ENCODE data around the gene OSBP2. TPM values are rescaled to one million over a fixed set of nuclear protein-coding genes. Genes with fewer than 3 reads are reported as not detected.

The OSBP2 gene
- total and polyA plus RNA-seq, 2 experiments from 2014 or later: 2.1 to 2.9 TPM

DNA sequence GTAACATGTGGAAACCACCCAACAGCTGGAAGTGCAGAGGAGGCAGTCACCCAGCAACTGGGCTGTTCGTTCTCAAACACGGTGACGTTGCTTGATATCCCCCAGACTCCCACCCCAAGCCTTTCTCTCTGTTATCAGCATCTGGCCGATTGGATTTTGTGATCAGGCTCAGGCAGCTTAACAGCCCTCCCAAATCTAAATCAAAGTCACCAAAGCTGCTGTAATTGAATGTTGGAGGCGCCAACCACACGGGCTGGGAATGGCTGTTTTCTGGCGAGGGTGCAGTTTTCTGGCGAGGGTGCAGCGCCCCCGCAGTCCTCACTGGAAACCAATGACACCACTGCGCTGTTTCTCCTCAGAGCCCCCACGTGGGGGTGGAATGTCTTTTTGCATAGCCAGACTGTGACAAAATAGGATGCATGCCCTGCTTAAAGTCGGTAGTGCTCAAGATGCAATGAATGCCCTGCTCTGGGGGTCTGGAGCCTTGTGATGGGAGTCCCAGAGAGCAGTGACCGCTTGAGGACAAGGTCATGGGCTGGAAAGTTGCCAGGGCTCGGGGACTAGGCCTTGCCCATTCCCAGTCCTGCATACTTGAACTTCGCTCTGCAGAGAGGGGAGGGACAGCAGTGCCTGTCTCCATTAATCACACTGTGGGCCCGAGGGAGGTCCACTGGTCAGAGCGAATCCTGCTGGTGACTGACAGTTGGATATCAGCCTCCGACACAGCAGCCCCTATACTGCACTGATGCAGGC lies 168.6 kb downstream of the OSBP2 start:
- Histone ChIP-seq H3K4me2 (no peak overlapping the region; the same call in 1 of the 2 replicates), H3F3A (replicated peaks; ENCODE audit: low read depth) (no peaks in the 10 kb centered on the region), H3K9me2 (ENCODE audit: insufficient read depth) (no peaks in the 10 kb centered on the region), H3K36me3 (ENCODE audit: insufficient read depth) (no peaks in the 10 kb centered on the region), H3K27ac (ENCODE audit: low read depth) (no peak overlapping the region), H3K79me2 (replicated peaks; ENCODE audit: insufficient read depth) (no peaks in the 10 kb centered on the region), H3K4me3 (no peak overlapping the region), H4K20me1 (replicated peaks; ENCODE audit: insufficient read depth) (no peaks in the 10 kb centered on the region), H3K27me3 (ENCODE audit: insufficient read depth) (no peaks in the 10 kb centered on the region), H2AFZ (peak overlapping the region; percentile 53; the same call in 1 of the 2 replicates), H3K4me1 (ENCODE audit: insufficient read depth) (0 out of 2 replicates have a peak, but pooled peaks cover 3% of the 10 kb centered on the region)
- H3K36me3 Mint-ChIP-seq (ENCODE audit: low read depth): no peaks in the 10 kb centered on the region
- DNase-seq (ENCODE audit: low spot score) (peak; percentile 62), ATAC-seq (peak; percentile 72)
- no peak overlapping the region for H3K27ac Mint-ChIP-seq
- peaks cover 4% of the 10 kb centered on the region for H3K27me3 Mint-ChIP-seq (ENCODE audit: insufficient read depth, low read depth, poor library complexity)
- H3K4me3 Mint-ChIP-seq: no peak overlapping the region
- peaks cover 2% of the 10 kb centered on the region; the same call in 1 of the 3 replicates for H3K4me1 Mint-ChIP-seq
- H3K9me3 Mint-ChIP-seq: no peaks in the 10 kb centered on the region
- no peak for TF ChIP-seq JUNB (IDR thresholded peaks at IDR 0.05; ENCODE audit: unreplicated experiment)
- TF ChIP-seq, protein P1, sequence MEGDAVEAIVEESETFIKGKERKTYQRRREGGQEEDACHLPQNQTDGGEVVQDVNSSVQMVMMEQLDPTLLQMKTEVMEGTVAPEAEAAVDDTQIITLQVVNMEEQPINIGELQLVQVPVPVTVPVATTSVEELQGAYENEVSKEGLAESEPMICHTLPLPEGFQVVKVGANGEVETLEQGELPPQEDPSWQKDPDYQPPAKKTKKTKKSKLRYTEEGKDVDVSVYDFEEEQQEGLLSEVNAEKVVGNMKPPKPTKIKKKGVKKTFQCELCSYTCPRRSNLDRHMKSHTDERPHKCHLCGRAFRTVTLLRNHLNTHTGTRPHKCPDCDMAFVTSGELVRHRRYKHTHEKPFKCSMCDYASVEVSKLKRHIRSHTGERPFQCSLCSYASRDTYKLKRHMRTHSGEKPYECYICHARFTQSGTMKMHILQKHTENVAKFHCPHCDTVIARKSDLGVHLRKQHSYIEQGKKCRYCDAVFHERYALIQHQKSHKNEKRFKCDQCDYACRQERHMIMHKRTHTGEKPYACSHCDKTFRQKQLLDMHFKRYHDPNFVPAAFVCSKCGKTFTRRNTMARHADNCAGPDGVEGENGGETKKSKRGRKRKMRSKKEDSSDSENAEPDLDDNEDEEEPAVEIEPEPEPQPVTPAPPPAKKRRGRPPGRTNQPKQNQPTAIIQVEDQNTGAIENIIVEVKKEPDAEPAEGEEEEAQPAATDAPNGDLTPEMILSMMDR (conservative IDR thresholded peaks at IDR 0.05; ENCODE audit: low read depth in 2 of 2): peak; percentile 45 to 54

DNA sequence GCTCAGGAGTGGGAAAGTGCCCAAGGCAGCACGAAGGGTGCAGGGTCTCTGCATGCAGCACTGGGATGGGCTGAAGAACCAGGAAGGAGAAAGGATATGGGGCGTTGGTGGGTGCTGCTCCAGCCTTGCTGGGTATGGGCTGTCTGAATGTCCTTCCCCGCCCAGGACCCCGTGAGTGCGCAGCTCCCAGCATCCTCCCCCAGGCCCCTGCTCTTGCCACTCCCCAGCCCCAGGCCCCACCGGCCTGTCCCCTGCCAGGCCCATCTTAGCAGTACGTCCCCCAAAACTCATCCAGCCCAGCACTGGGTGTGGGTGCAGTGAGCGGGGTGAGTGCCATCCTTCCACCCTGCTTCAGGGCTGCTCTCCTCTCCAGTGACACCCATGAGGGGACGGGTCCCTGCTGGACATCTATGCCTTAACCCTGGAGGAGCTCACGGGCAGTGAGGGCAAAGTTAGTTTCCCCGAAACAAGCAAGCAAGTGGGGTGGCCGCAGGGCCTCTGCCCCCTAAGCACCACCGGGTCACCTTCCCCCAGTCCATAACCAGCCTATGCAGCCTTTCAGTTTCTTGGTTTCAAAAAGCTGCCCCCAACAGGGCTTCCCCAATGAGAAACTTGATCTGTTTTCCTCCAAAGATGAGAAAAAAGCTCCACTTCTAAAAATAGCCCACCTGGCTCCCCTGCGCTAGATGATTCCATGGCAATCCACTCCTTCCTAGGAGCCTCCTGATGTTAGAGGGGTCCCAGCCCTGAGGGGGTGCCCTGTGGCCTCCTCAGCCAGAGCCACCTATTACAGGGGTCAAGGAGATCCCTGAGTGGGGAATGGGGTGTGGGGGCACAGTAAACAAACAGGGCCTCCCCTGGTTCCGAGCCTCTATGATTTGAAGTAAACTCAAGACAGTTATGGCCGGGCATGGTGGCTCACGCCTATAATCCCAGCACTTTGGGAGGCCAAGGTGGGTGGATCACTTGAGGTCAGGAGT lies 170.1 kb downstream of the OSBP2 start:
- Mint-ChIP-seq H3K9me3 (no peaks in the 10 kb centered on the region), H3K36me3 (ENCODE audit: low read depth) (no peaks in the 10 kb centered on the region), H3K4me1 (peaks cover 2% of the 10 kb centered on the region; the same call in 1 of the 3 replicates), H3K4me3 (no peak overlapping the region), H3K27me3 (ENCODE audit: insufficient read depth, low read depth, poor library complexity) (no peaks in the 10 kb centered on the region), H3K27ac (no peak overlapping the region)
- TF ChIP-seq EZH2phosphoT487 (IDR thresholded peaks at IDR 0.05; ENCODE audit: unreplicated experiment) (no peak), ZNF114 (CRISPR knock-in tag; IDR thresholded peaks at IDR 0.05) (no peak), POLR2AphosphoS5 (IDR thresholded peaks at IDR 0.05; ENCODE audit: low read depth) (no peak), ZNF331 (CRISPR knock-in tag; IDR thresholded peaks at IDR 0.05; ENCODE audit: low read depth) (no peak), CREB1 (CRISPR knock-in tag; IDR thresholded peaks at IDR 0.05; ENCODE audit: low read depth) (no peak), EZH2 (IDR thresholded peaks at IDR 0.05; ENCODE audit: low read depth, unreplicated experiment) (no peak), JUNB (IDR thresholded peaks at IDR 0.05; ENCODE audit: unreplicated experiment) (no peak), NANOG (IDR thresholded peaks at IDR 0.05; ENCODE audit: borderline replicate concordance) (no peak), STAT1 (IDR thresholded peaks at IDR 0.05; ENCODE audit: unreplicated experiment) (no peak)
- TF ChIP-seq, protein P2, sequence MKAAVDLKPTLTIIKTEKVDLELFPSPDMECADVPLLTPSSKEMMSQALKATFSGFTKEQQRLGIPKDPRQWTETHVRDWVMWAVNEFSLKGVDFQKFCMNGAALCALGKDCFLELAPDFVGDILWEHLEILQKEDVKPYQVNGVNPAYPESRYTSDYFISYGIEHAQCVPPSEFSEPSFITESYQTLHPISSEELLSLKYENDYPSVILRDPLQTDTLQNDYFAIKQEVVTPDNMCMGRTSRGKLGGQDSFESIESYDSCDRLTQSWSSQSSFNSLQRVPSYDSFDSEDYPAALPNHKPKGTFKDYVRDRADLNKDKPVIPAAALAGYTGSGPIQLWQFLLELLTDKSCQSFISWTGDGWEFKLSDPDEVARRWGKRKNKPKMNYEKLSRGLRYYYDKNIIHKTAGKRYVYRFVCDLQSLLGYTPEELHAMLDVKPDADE (IDR thresholded peaks at IDR 0.05): no peak
- 0 out of 2 replicates have a peak, but pooled peaks cover 3% of the 10 kb centered on the region for H3K4me1 ChIP-seq (ENCODE audit: insufficient read depth)
- DNase-seq (ENCODE audit: low spot score) (no peak), ATAC-seq (no peak)
- no peaks in the 10 kb centered on the region for H3F3A ChIP-seq (replicated peaks; ENCODE audit: low read depth)
- H2AFZ ChIP-seq: no peak overlapping the region
- no peaks in the 10 kb centered on the region for H4K20me1 ChIP-seq (replicated peaks; ENCODE audit: insufficient read depth)
- H3K27me3 ChIP-seq (ENCODE audit: insufficient read depth): no peaks in the 10 kb centered on the region
- no peak overlapping the region for H3K4me3 ChIP-seq
- H3K36me3 ChIP-seq (ENCODE audit: insufficient read depth): no peaks in the 10 kb centered on the region
- H3K27ac ChIP-seq (ENCODE audit: low read depth): no peak overlapping the region
- no peaks in the 10 kb centered on the region for H3K9me2 ChIP-seq (ENCODE audit: insufficient read depth)
- no peak overlapping the region for H3K4me2 ChIP-seq
- H3K79me2 ChIP-seq (replicated peaks; ENCODE audit: insufficient read depth): no peaks in the 10 kb centered on the region
